HL-60 (cell line): ENCODE data around the gene NKAIN1.
"Not testable (repeated sequence)": the region's sequence is repeated elsewhere in the genome, so short reads cannot be mapped to it uniquely, and the experiment has no call there.

Source experiments
- DNase-seq, 2 experiments: peaks; one replicate each; pipeline ENCODE4 v3.0.0-alpha.2; 2010 to 2020; ENCODE audit warnings: low read depth in 1 of 2, low spot score in 1 of 2
- H3K27ac ChIP-seq: fragments of 250-450 bp; sonication (Bioruptor Pico); replicated peaks from 2 replicates; pipeline ENCODE4 v1.5.1; 2020; ENCODE audit warnings: mild to moderate bottlenecking, moderate library complexity
- H3K27me3 ChIP-seq: fragments of 250-450 bp; sonication (Bioruptor Pico); 2 replicates; pipeline ENCODE4 v1.5.1; 2021; ENCODE audit warnings: mild to moderate bottlenecking, moderate library complexity; ENCODE audit not compliant: insufficient read depth, poor library complexity, severe bottlenecking
- H3K4me3 ChIP-seq: replicated peaks from 2 replicates; pipeline ENCODE4 v1.5.1; 2011; ENCODE audit warnings: mild to moderate bottlenecking, control low read depth, low read length; ENCODE audit not compliant: insufficient read depth
- GABPA ChIP-seq: IDR thresholded peaks from 2 replicates; pipeline ENCODE4 v1.6.1; 2012; ENCODE audit warnings: low read depth
- POLR2AphosphoS5 ChIP-seq: IDR thresholded peaks from 2 replicates; pipeline ENCODE4 v1.6.1; 2012; ENCODE audit warnings: low read depth
- SPI1 ChIP-seq: IDR thresholded peaks from 2 replicates; pipeline ENCODE4 v1.6.1; 2012; ENCODE audit warnings: low read depth, mild to moderate bottlenecking, borderline replicate concordance
- TF ChIP-seq, protein P1 (sequence below): IDR thresholded peaks from one replicate; pipeline ENCODE4 v1.5.1; 2011; ENCODE audit warnings: low read length, control low read depth, inconsistent platforms; ENCODE audit not compliant: insufficient read depth
- TF ChIP-seq, protein P2 (sequence below): IDR thresholded peaks from 2 replicates; pipeline ENCODE4 v1.6.1; 2012; ENCODE audit warnings: low read depth; ENCODE audit not compliant: insufficient replicate concordance

The NKAIN1 gene

DNA sequence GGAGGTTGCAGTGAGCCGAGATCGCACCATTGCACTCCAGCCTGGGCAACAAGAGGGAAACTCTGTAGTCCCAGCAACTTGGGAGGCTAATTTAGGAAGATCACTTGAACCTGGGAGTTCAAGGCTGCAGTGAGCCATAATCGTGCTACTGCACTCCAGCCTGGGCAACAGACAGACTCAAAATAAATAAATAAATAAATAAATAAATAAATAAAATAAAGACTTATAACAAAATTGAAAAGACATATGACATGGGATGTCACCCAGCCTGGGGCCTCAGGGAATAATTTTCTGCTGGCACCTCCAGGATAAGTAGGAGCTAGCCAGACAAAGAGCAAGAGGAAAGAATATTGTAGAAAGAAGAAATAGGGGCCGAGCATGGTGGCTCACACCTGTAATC, 96.2 kb downstream of the NKAIN1 start:
- TF ChIP-seq GABPA = no peak
- no peak for TF ChIP-seq POLR2AphosphoS5
- no peak for TF ChIP-seq SPI1
- TF ChIP-seq, protein P1, sequence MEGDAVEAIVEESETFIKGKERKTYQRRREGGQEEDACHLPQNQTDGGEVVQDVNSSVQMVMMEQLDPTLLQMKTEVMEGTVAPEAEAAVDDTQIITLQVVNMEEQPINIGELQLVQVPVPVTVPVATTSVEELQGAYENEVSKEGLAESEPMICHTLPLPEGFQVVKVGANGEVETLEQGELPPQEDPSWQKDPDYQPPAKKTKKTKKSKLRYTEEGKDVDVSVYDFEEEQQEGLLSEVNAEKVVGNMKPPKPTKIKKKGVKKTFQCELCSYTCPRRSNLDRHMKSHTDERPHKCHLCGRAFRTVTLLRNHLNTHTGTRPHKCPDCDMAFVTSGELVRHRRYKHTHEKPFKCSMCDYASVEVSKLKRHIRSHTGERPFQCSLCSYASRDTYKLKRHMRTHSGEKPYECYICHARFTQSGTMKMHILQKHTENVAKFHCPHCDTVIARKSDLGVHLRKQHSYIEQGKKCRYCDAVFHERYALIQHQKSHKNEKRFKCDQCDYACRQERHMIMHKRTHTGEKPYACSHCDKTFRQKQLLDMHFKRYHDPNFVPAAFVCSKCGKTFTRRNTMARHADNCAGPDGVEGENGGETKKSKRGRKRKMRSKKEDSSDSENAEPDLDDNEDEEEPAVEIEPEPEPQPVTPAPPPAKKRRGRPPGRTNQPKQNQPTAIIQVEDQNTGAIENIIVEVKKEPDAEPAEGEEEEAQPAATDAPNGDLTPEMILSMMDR = no peak
- TF ChIP-seq, protein P2, sequence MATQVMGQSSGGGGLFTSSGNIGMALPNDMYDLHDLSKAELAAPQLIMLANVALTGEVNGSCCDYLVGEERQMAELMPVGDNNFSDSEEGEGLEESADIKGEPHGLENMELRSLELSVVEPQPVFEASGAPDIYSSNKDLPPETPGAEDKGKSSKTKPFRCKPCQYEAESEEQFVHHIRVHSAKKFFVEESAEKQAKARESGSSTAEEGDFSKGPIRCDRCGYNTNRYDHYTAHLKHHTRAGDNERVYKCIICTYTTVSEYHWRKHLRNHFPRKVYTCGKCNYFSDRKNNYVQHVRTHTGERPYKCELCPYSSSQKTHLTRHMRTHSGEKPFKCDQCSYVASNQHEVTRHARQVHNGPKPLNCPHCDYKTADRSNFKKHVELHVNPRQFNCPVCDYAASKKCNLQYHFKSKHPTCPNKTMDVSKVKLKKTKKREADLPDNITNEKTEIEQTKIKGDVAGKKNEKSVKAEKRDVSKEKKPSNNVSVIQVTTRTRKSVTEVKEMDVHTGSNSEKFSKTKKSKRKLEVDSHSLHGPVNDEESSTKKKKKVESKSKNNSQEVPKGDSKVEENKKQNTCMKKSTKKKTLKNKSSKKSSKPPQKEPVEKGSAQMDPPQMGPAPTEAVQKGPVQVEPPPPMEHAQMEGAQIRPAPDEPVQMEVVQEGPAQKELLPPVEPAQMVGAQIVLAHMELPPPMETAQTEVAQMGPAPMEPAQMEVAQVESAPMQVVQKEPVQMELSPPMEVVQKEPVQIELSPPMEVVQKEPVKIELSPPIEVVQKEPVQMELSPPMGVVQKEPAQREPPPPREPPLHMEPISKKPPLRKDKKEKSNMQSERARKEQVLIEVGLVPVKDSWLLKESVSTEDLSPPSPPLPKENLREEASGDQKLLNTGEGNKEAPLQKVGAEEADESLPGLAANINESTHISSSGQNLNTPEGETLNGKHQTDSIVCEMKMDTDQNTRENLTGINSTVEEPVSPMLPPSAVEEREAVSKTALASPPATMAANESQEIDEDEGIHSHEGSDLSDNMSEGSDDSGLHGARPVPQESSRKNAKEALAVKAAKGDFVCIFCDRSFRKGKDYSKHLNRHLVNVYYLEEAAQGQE = no peak
- DNase-seq = no peak
- Histone ChIP-seq H3K27ac (no peak overlapping the region), H3K27me3 (no peaks in the 10 kb centered on the region), H3K4me3 (no peak overlapping the region)

DNA sequence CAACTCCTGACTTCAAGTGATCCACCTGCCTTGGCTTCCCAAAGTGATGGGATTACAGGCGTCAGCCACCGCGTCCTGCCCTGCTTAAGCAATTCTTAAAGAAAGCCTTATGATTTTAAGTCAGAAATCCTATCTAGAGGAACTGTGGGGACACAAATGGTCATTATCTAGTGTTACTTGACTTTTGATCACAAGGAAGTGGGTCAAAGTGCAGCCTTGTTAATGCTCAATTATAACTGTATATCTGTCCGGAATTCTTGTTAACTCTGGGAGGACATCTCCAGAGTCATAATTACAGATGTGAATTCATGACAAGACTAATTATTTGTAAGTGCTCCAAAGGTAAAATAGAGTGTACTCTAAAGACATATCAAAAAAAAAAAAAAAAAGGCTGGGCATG, 97.3 kb downstream of the NKAIN1 start:
- Histone ChIP-seq H3K27me3 (no peaks in the 10 kb centered on the region), H3K27ac (no peak overlapping the region)

DNA sequence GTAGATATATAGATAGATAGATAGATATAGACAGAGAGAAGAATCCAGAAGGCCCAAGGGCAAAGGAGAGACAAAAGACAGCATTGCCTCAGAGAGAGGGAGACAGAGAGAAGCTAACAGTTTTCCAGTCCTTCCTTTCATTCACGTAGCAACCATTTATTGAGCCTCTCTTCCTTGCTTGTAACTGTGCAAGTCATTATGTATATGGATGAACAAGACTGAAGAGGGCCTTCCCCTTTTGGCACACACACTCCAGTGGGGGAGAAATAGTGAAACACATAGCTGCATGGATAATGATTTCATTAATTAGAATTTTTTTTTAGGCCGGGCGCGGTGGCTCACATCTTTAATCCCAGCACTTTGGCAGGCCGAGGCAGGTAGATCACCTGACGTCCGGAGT, 99.4 kb downstream of the NKAIN1 start:
- Histone ChIP-seq H3K27me3 (no peaks in the 10 kb centered on the region), H3K4me3 (no peak overlapping the region), H3K27ac (no peak overlapping the region)
- no peak for DNase-seq
- TF ChIP-seq, protein P1 = no peak
- TF ChIP-seq, protein P2 = no peak
- TF ChIP-seq SPI1 (no peak), GABPA (no peak), POLR2AphosphoS5 (no peak)

More for the DNA sequence above, 97.3 kb downstream of the NKAIN1 start:
- no peak overlapping the region for H3K4me3 ChIP-seq
- TF ChIP-seq, protein P1 = no peak
- TF ChIP-seq SPI1 (no peak), POLR2AphosphoS5 (no peak)
- no peak for DNase-seq

GRCh38 chr1:31138797-31139521, 100.7 kb downstream of the NKAIN1 start:
- not testable (repeated sequence) for H3K27me3 ChIP-seq, H3K4me3 ChIP-seq, DNase-seq, H3K27ac ChIP-seq

- H3K4me3 ChIP-seq, DNase-seq, H3K27ac ChIP-seq, H3K27me3 ChIP-seq: not testable (repeated sequence)
These were observed 101.8 kb downstream of the NKAIN1 start for GRCh38 chr1:31137873-31138272.
